ENCODE results near the gene IGFBP5. TPM values are rescaled to one million over a fixed set of nuclear protein-coding genes. Genes with fewer than 3 reads are reported as not detected.
A peak's percentile ranks its signal among the peaks of the same experiment; 100 is the strongest.

IGFBP5 gene
- total and polyA plus RNA-seq, 7 experiments from 2014 or later = not detected

GRCh38 chr2:216702756-216703155, 7.4 kb upstream of the IGFBP5 start:
- Histone ChIP-seq H3K9me3 (ENCODE audit: control insufficient read depth in 2 of 3, low read length in 3 of 3) (no peaks in the 10 kb centered on the region), H3K4me3 (ENCODE audit: low read length) (no peak overlapping the region), H3K27me3 (ENCODE audit: control insufficient read depth in 2 of 2, insufficient read depth in 2 of 2, low read length in 2 of 2) (no peaks in the 10 kb centered on the region), H3K36me3 (ENCODE audit: control insufficient read depth in 2 of 3, insufficient read depth in 3 of 3, low read length in 3 of 3) (no peaks in the 10 kb centered on the region), H3K4me1 (ENCODE audit: control insufficient read depth in 2 of 2, insufficient read depth in 2 of 2, low read length in 2 of 2) (no peaks in the 10 kb centered on the region), H3K27ac (ENCODE audit: low read depth, low read length) (no peak overlapping the region)
- DNase-seq (no peak), ATAC-seq (no peak)
- no peaks in the 10 kb centered on the region for H3K9me3 Mint-ChIP-seq
- H3K36me3 Mint-ChIP-seq = no peaks in the 10 kb centered on the region
- H3K4me3 Mint-ChIP-seq = no peak overlapping the region
- H3K27ac Mint-ChIP-seq = no peak overlapping the region
- intact Hi-C loops (cut with micrococcal nuclease) = no loop called here
- no peaks in the 10 kb centered on the region for H3K4me1 Mint-ChIP-seq
- peaks cover 5 to 10% (median 6%) of the 10 kb centered on the region in 5 donors for H3K27me3 Mint-ChIP-seq
- ChIA-PET CTCF (interaction anchor here (1.0 kb wide), 1 partner anchor 1010 kb away, joined by 3 read pairs; no protein-coding TSS in a partner anchor), POLR2A (no interaction called here)

- no peak overlapping the region for H3K4me3 Mint-ChIP-seq
- no peaks in the 10 kb centered on the region for H3K9me3 Mint-ChIP-seq
- H3K36me3 Mint-ChIP-seq = no peaks in the 10 kb centered on the region
- intact Hi-C loops (cut with micrococcal nuclease) = no loop called here
- ChIA-PET POLR2A (no interaction called here), CTCF (no interaction called here)
- DNase-seq (no peak), ATAC-seq (no peak)
- H3K9me3 ChIP-seq (ENCODE audit: control insufficient read depth in 2 of 3, low read length in 3 of 3) = no peaks in the 10 kb centered on the region
- H3K27me3 ChIP-seq (ENCODE audit: control insufficient read depth in 2 of 2, insufficient read depth in 2 of 2, low read length in 2 of 2) = no peaks in the 10 kb centered on the region
- no peak overlapping the region for H3K4me3 ChIP-seq (ENCODE audit: low read length)
- peaks cover 0 to 6% (median 0%) of the 10 kb centered on the region in 7 donors for H3K4me1 Mint-ChIP-seq
- H3K4me1 ChIP-seq (ENCODE audit: control insufficient read depth in 2 of 2, insufficient read depth in 2 of 2, low read length in 2 of 2) = no peaks in the 10 kb centered on the region
- no peaks in the 10 kb centered on the region for H3K36me3 ChIP-seq (ENCODE audit: control insufficient read depth in 2 of 3, insufficient read depth in 3 of 3, low read length in 3 of 3)
- no peak overlapping the region for H3K27ac Mint-ChIP-seq
- peaks cover 5 to 19% (median 10%) of the 10 kb centered on the region in 5 donors for H3K27me3 Mint-ChIP-seq
- H3K27ac ChIP-seq (ENCODE audit: low read depth, low read length) = no peak overlapping the region
Observed at GRCh38 chr2:216701544-216701943, 6.2 kb upstream of the IGFBP5 start.

GRCh38 chr2:216700781-216701180, 5.4 kb upstream of the IGFBP5 start:
- Histone ChIP-seq H3K27me3 (ENCODE audit: control insufficient read depth in 2 of 2, insufficient read depth in 2 of 2, low read length in 2 of 2) (no peaks in the 10 kb centered on the region), H3K9me3 (ENCODE audit: control insufficient read depth in 2 of 3, low read length in 3 of 3) (no peaks in the 10 kb centered on the region), H3K4me3 (ENCODE audit: low read length) (no peak overlapping the region), H3K36me3 (ENCODE audit: control insufficient read depth in 2 of 3, insufficient read depth in 3 of 3, low read length in 3 of 3) (no peaks in the 10 kb centered on the region), H3K27ac (ENCODE audit: low read depth, low read length) (no peak overlapping the region), H3K4me1 (ENCODE audit: control insufficient read depth in 2 of 2, insufficient read depth in 2 of 2, low read length in 2 of 2) (no peaks in the 10 kb centered on the region)
- H3K27ac Mint-ChIP-seq = no peak overlapping the region
- intact Hi-C loops (cut with micrococcal nuclease) = no loop called here
- no peaks in the 10 kb centered on the region for H3K36me3 Mint-ChIP-seq
- peaks cover 0 to 11% (median 4%) of the 10 kb centered on the region in 7 donors for H3K4me1 Mint-ChIP-seq
- ChIA-PET CTCF (interaction anchor here (1.1 to 1.9 kb wide), 2 partner anchors 1013 to 1015 kb away, joined by 4 read pairs; no protein-coding TSS in a partner anchor), POLR2A (no interaction called here)
- H3K27me3 Mint-ChIP-seq = peaks cover 5 to 27% (median 17%) of the 10 kb centered on the region in 5 donors
- no peak overlapping the region for H3K4me3 Mint-ChIP-seq
- ATAC-seq (no peak), DNase-seq (no peak)
- H3K9me3 Mint-ChIP-seq = no peaks in the 10 kb centered on the region

- intact Hi-C loops (cut with micrococcal nuclease) = no loop called here
- Histone ChIP-seq H3K27me3 (ENCODE audit: control insufficient read depth in 2 of 2, insufficient read depth in 2 of 2, low read length in 2 of 2) (peaks cover 0 to 3% of the 10 kb centered on the region in 2 donors), H3K4me1 (ENCODE audit: control insufficient read depth in 2 of 2, insufficient read depth in 2 of 2, low read length in 2 of 2) (no peaks in the 10 kb centered on the region), H3K36me3 (ENCODE audit: control insufficient read depth in 2 of 3, insufficient read depth in 3 of 3, low read length in 3 of 3) (no peaks in the 10 kb centered on the region), H3K27ac (ENCODE audit: low read depth, low read length) (no peak overlapping the region), H3K9me3 (ENCODE audit: control insufficient read depth in 2 of 3, low read length in 3 of 3) (no peaks in the 10 kb centered on the region), H3K4me3 (ENCODE audit: low read length) (no peak overlapping the region)
- no peaks in the 10 kb centered on the region for H3K9me3 Mint-ChIP-seq
- H3K27ac Mint-ChIP-seq = no peak overlapping the region
- peaks cover 0 to 11% (median 4%) of the 10 kb centered on the region in 7 donors for H3K4me1 Mint-ChIP-seq
- no peak overlapping the region for H3K4me3 Mint-ChIP-seq
- no peak for DNase-seq
- peaks cover 5 to 29% (median 20%) of the 10 kb centered on the region in 5 donors for H3K27me3 Mint-ChIP-seq
- no peaks in the 10 kb centered on the region for H3K36me3 Mint-ChIP-seq
- ChIA-PET POLR2A (no interaction called here), CTCF (interaction anchor here (0.5 to 1.9 kb wide), 3 partner anchors 132 to 1015 kb away, joined by 3 to 4 read pairs (median 4); no protein-coding TSS in a partner anchor)
- ATAC-seq = no peak
Observed at GRCh38 chr2:216700088-216700567, 4.8 kb upstream of the IGFBP5 start.

GRCh38 chr2:216698895-216699294, 3.5 kb upstream of the IGFBP5 start:
- intact Hi-C loops (cut with micrococcal nuclease) = loop anchor here (1.0 to 10.0 kb wide), 7 partner anchors 443 to 1058 kb away; no protein-coding TSS in a partner anchor
- Histone ChIP-seq H3K4me1 (ENCODE audit: control insufficient read depth in 2 of 2, insufficient read depth in 2 of 2, low read length in 2 of 2) (peaks cover 0 to 7% of the 10 kb centered on the region in 2 donors), H3K36me3 (ENCODE audit: control insufficient read depth in 2 of 3, insufficient read depth in 3 of 3, low read length in 3 of 3) (no peaks in the 10 kb centered on the region), H3K27me3 (ENCODE audit: control insufficient read depth in 2 of 2, insufficient read depth in 2 of 2, low read length in 2 of 2) (peaks cover 3 to 4% of the 10 kb centered on the region in 2 donors), H3K4me3 (ENCODE audit: low read length) (no peak overlapping the region), H3K27ac (ENCODE audit: low read depth, low read length) (no peak overlapping the region), H3K9me3 (ENCODE audit: control insufficient read depth in 2 of 3, low read length in 3 of 3) (no peaks in the 10 kb centered on the region)
- DNase-seq = peak in 5 of 9 donors; percentile 19 to 40 (median 26)
- H3K4me1 Mint-ChIP-seq = peaks cover 0 to 21% (median 12%) of the 10 kb centered on the region in 7 donors
- no peaks in the 10 kb centered on the region for H3K36me3 Mint-ChIP-seq
- ChIA-PET CTCF (interaction anchor here (0.8 to 1.3 kb wide), 3 partner anchors 12 to 1057 kb away, joined by 3 to 5 read pairs (median 3); no protein-coding TSS in a partner anchor), POLR2A (no interaction called here)
- no peaks in the 10 kb centered on the region for H3K9me3 Mint-ChIP-seq
- peaks cover 5 to 37% (median 30%) of the 10 kb centered on the region in 5 donors for H3K27me3 Mint-ChIP-seq
- no peak overlapping the region for H3K27ac Mint-ChIP-seq
- H3K4me3 Mint-ChIP-seq = no peak overlapping the region
- peak; percentile 40 for ATAC-seq

- ATAC-seq (no peak), DNase-seq (no peak)
- no peaks in the 10 kb centered on the region for H3K9me3 ChIP-seq (ENCODE audit: control insufficient read depth in 2 of 3, low read length in 3 of 3)
- CTCF ChIA-PET = interaction anchor here (0.8 to 1.3 kb wide), 3 partner anchors 11 to 1058 kb away, joined by 3 to 5 read pairs (median 3); no protein-coding TSS in a partner anchor
- no peak overlapping the region for H3K27ac ChIP-seq (ENCODE audit: low read depth, low read length)
- peaks cover 0 to 11% of the 10 kb centered on the region in 2 donors for H3K4me1 ChIP-seq (ENCODE audit: control insufficient read depth in 2 of 2, insufficient read depth in 2 of 2, low read length in 2 of 2)
- no peak overlapping the region for H3K4me3 Mint-ChIP-seq
- intact Hi-C loops (cut with micrococcal nuclease) = loop anchor here (1.0 to 10.0 kb wide), 4 partner anchors 527 to 1059 kb away; no protein-coding TSS in a partner anchor
- H3K4me3 ChIP-seq (ENCODE audit: low read length) = no peak overlapping the region
- peaks cover 0 to 26% (median 17%) of the 10 kb centered on the region in 7 donors for H3K4me1 Mint-ChIP-seq
- peaks cover 5 to 43% (median 35%) of the 10 kb centered on the region in 5 donors for H3K27me3 Mint-ChIP-seq
- no peak overlapping the region for H3K27ac Mint-ChIP-seq
- peaks cover 3 to 7% of the 10 kb centered on the region in 2 donors for H3K27me3 ChIP-seq (ENCODE audit: control insufficient read depth in 2 of 2, insufficient read depth in 2 of 2, low read length in 2 of 2)
- no peaks in the 10 kb centered on the region for H3K36me3 ChIP-seq (ENCODE audit: control insufficient read depth in 2 of 3, insufficient read depth in 3 of 3, low read length in 3 of 3)
- no peaks in the 10 kb centered on the region for H3K9me3 Mint-ChIP-seq
- H3K36me3 Mint-ChIP-seq = no peaks in the 10 kb centered on the region
- POLR2A ChIA-PET = no interaction called here
Observed at GRCh38 chr2:216698293-216698692, 2.9 kb upstream of the IGFBP5 start.

All from naive thymus-derived CD4-positive, alpha-beta T cell (primary cell).